Measurements from ENCODE around the gene LDLRAP1.

LDLRAP1 gene

GRCh38 chr1:25530186-25531081, 13.0 kb upstream of the LDLRAP1 start:
- DNase-seq (ENCODE audit: low read depth, low spot score): no peak
- H3K36me3 ChIP-seq (ENCODE audit: insufficient read depth, insufficient read length, low read length): no peaks in the 10 kb centered on the region
- peaks cover 20% of the 10 kb centered on the region for H3K4me1 ChIP-seq (ENCODE audit: insufficient read depth, insufficient read length)
- no peak overlapping the region for H3K4me3 ChIP-seq (ENCODE audit: insufficient read length, low read depth)
- H3K9me3 ChIP-seq (ENCODE audit: insufficient read depth, low read length): peaks cover 6% of the 10 kb centered on the region; the same call in 1 of the 2 replicates
- H3K9ac ChIP-seq (ENCODE audit: insufficient read length, low read depth): no peak overlapping the region
- H3K27me3 ChIP-seq (ENCODE audit: insufficient read depth, insufficient read length): no peaks in the 10 kb centered on the region
- TF ChIP-seq YY1 (IDR thresholded peaks at IDR 0.05; ENCODE audit: insufficient read depth, insufficient read length) (no peak), ZNF274 (IDR thresholded peaks at IDR 0.05; ENCODE audit: low read depth, low read length) (no peak), SUZ12 (IDR thresholded peaks at IDR 0.05; ENCODE audit: extremely low read depth, insufficient read depth, insufficient read length) (no peak)

- no peak for TF ChIP-seq ZNF274 (IDR thresholded peaks at IDR 0.05; ENCODE audit: low read depth, low read length)
- TF ChIP-seq YY1 (IDR thresholded peaks at IDR 0.05; ENCODE audit: insufficient read depth, insufficient read length): no peak
- no peak for TF ChIP-seq SUZ12 (IDR thresholded peaks at IDR 0.05; ENCODE audit: extremely low read depth, insufficient read depth, insufficient read length)
- Histone ChIP-seq H3K36me3 (ENCODE audit: insufficient read depth, insufficient read length, low read length) (no peaks in the 10 kb centered on the region), H3K9me3 (ENCODE audit: insufficient read depth, low read length) (no peaks in the 10 kb centered on the region; the same call in 1 of the 2 replicates), H3K9ac (ENCODE audit: insufficient read length, low read depth) (no peak overlapping the region), H3K4me3 (ENCODE audit: insufficient read length, low read depth) (no peak overlapping the region), H3K4me1 (ENCODE audit: insufficient read depth, insufficient read length) (peaks cover 20% of the 10 kb centered on the region), H3K27me3 (ENCODE audit: insufficient read depth, insufficient read length) (no peaks in the 10 kb centered on the region)
- no peak for DNase-seq (ENCODE audit: low read depth, low spot score)
Measured at GRCh38 chr1:25531082-25531461, 12.3 kb upstream of the LDLRAP1 start.

- H3K4me3 ChIP-seq (ENCODE audit: insufficient read length, low read depth): no peak overlapping the region
- H3K4me1 ChIP-seq (ENCODE audit: insufficient read depth, insufficient read length): peaks cover 26% of the 10 kb centered on the region
- no peak for DNase-seq (ENCODE audit: low read depth, low spot score)
- H3K9ac ChIP-seq (ENCODE audit: insufficient read length, low read depth): no peak overlapping the region
- TF ChIP-seq SUZ12 (IDR thresholded peaks at IDR 0.05; ENCODE audit: extremely low read depth, insufficient read depth, insufficient read length) (no peak), ZNF274 (IDR thresholded peaks at IDR 0.05; ENCODE audit: low read depth, low read length) (no peak), YY1 (IDR thresholded peaks at IDR 0.05; ENCODE audit: insufficient read depth, insufficient read length) (no peak)
- H3K9me3 ChIP-seq (ENCODE audit: insufficient read depth, low read length): no peaks in the 10 kb centered on the region; the same call in 1 of the 2 replicates
- H3K27me3 ChIP-seq (ENCODE audit: insufficient read depth, insufficient read length): no peaks in the 10 kb centered on the region
- no peaks in the 10 kb centered on the region for H3K36me3 ChIP-seq (ENCODE audit: insufficient read depth, insufficient read length, low read length)
Measured at GRCh38 chr1:25532970-25533369, 10.4 kb upstream of the LDLRAP1 start.

- TF ChIP-seq ZNF274 (IDR thresholded peaks at IDR 0.05; ENCODE audit: low read depth, low read length) (no peak), SUZ12 (IDR thresholded peaks at IDR 0.05; ENCODE audit: extremely low read depth, insufficient read depth, insufficient read length) (no peak), YY1 (IDR thresholded peaks at IDR 0.05; ENCODE audit: insufficient read depth, insufficient read length) (no peak)
- H3K9ac ChIP-seq (ENCODE audit: insufficient read length, low read depth): no peak overlapping the region
- no peaks in the 10 kb centered on the region for H3K27me3 ChIP-seq (ENCODE audit: insufficient read depth, insufficient read length)
- peaks cover 32% of the 10 kb centered on the region for H3K4me1 ChIP-seq (ENCODE audit: insufficient read depth, insufficient read length)
- H3K9me3 ChIP-seq (ENCODE audit: insufficient read depth, low read length): no peaks in the 10 kb centered on the region; the same call in 1 of the 2 replicates
- H3K4me3 ChIP-seq (ENCODE audit: insufficient read length, low read depth): no peak overlapping the region
- no peak for DNase-seq (ENCODE audit: low read depth, low spot score)
- no peaks in the 10 kb centered on the region for H3K36me3 ChIP-seq (ENCODE audit: insufficient read depth, insufficient read length, low read length)
Measured at GRCh38 chr1:25533775-25534409, 9.5 kb upstream of the LDLRAP1 start.

- H3K36me3 ChIP-seq (ENCODE audit: insufficient read depth, insufficient read length, low read length): no peaks in the 10 kb centered on the region
- DNase-seq (ENCODE audit: low read depth, low spot score): no peak
- TF ChIP-seq YY1 (IDR thresholded peaks at IDR 0.05; ENCODE audit: insufficient read depth, insufficient read length) (no peak), ZNF274 (IDR thresholded peaks at IDR 0.05; ENCODE audit: low read depth, low read length) (no peak), SUZ12 (IDR thresholded peaks at IDR 0.05; ENCODE audit: extremely low read depth, insufficient read depth, insufficient read length) (no peak)
- no peak overlapping the region for H3K9ac ChIP-seq (ENCODE audit: insufficient read length, low read depth)
- H3K4me1 ChIP-seq (ENCODE audit: insufficient read depth, insufficient read length): peaks cover 29% of the 10 kb centered on the region
- no peak overlapping the region for H3K4me3 ChIP-seq (ENCODE audit: insufficient read length, low read depth)
- no peaks in the 10 kb centered on the region for H3K27me3 ChIP-seq (ENCODE audit: insufficient read depth, insufficient read length)
- no peaks in the 10 kb centered on the region; the same call in 1 of the 2 replicates for H3K9me3 ChIP-seq (ENCODE audit: insufficient read depth, low read length)
Measured at GRCh38 chr1:25534410-25534788, 9.0 kb upstream of the LDLRAP1 start.

- no peak overlapping the region for H3K9ac ChIP-seq (ENCODE audit: insufficient read length, low read depth)
- no peak for DNase-seq (ENCODE audit: low read depth, low spot score)
- no peaks in the 10 kb centered on the region for H3K27me3 ChIP-seq (ENCODE audit: insufficient read depth, insufficient read length)
- H3K36me3 ChIP-seq (ENCODE audit: insufficient read depth, insufficient read length, low read length): no peaks in the 10 kb centered on the region
- H3K9me3 ChIP-seq (ENCODE audit: insufficient read depth, low read length): no peaks in the 10 kb centered on the region; the same call in 1 of the 2 replicates
- TF ChIP-seq YY1 (IDR thresholded peaks at IDR 0.05; ENCODE audit: insufficient read depth, insufficient read length): no peak
- no peak for TF ChIP-seq SUZ12 (IDR thresholded peaks at IDR 0.05; ENCODE audit: extremely low read depth, insufficient read depth, insufficient read length)
- TF ChIP-seq ZNF274 (IDR thresholded peaks at IDR 0.05; ENCODE audit: low read depth, low read length): no peak
- H3K4me3 ChIP-seq (ENCODE audit: insufficient read length, low read depth): no peak overlapping the region
- peaks cover 21% of the 10 kb centered on the region for H3K4me1 ChIP-seq (ENCODE audit: insufficient read depth, insufficient read length)
Measured at GRCh38 chr1:25536124-25536523, 7.3 kb upstream of the LDLRAP1 start.

All from NT2/D1 (cell line).